Activated T-cell treated with anti-CD3 and anti-CD28 coated beads for 1 hour (primary cell): ENCODE measurements around the gene SMAD3.
A peak's percentile ranks its signal among the peaks of the same experiment; 100 is the strongest.
"Not testable (repeated sequence)": the region's sequence is repeated elsewhere in the genome, so short reads cannot be mapped to it uniquely, and the experiment has no call there.

Experiments used
- DNase-seq: peaks from one replicate; pipeline ENCODE4 v3.0.0-alpha.2; 2020; ENCODE audit warnings: low read depth

The SMAD3 gene

DNA sequence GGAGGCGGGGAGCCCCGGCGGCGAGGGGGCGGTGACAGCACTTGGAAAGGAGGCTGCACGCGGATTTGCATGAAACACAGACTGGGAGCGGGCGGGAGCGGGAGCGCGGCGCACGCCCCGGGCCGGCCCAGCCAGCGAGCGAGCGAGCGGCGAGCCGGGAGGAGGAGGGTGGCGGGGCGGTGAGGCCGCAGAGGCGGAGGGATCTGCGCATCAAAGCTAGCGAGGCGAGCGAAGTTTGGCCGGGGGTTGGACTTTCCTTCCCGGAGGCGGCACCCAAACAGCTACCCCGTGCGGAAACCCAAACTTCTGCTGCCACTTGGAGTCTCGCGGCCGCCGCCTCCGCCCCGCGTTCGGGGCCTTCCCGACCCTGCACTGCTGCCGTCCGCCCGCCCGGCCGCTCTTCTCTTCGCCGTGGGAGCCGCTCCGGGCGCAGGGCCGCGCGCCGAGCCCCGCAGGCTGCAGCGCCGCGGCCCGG is at the start of gene SMAD3:
Gene SMAD3 (plus strand): TSS at position 72 of the 475 bp plus-strand sequence. CDS start 553 bp downstream, outside the sequence.
- peak; percentile 61 for DNase-seq

DNA sequence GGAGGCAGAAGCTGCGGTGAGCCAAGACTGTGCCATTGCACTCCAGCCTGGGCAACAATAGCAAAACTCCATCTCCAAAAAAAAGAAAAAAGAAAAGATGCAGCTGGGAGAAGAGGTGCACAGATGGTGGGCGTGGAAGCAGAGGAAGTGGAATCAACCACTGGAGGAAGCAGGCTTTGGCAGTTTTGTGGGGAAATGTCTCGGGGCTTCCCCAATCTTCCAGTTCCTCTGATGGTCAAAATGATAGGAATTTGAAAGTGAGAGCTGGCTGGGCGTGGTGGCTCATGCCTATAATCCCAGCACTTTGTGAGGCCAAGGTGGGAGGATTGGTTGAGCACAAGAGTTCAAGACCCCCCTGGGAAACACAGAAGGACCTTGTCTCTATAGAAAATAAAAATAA is 48.1 kb upstream of the SMAD3 start:
- DNase-seq, result no peak

DNA sequence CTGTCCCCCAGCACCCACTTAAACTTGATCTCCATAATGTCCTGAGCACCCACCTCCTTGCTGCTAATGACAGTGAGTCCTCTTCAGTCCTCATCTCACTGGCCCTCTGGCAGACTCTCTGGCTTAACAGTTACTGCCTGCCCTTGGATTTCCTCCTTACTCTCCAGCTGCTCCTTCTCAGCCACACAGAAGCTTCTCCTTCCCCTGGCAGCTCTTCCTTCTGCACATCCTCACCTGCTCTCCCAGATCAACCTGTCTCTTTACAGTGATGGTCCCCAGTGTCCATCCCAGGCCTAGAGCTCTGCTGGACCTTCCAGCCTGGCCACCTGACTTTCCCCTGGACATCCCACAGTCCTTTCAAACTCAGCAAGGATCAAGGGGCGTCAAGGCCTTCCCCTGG is 47.4 kb upstream of the SMAD3 start:
- DNase-seq, result no peak

DNA sequence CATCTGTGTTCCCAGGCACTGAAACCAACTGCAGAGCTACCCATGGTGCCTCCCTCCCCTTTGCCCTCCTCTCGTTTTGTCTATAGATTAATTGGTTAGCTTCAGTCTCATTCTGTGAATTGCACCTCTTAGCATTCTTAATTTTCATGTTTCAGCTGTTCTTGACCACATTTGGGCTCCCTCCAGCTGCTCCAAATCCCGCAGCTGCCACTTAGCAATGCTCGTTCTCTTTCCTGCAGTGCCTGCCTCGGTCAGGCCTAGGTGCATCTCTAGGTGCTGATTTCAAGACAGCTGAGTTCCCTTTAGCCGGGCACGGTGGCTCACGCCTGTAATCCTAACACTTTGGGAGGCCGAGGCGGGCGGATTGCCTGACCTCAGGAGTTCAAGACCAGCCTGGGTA is 47.0 kb upstream of the SMAD3 start:
- DNase-seq, result no peak

DNA sequence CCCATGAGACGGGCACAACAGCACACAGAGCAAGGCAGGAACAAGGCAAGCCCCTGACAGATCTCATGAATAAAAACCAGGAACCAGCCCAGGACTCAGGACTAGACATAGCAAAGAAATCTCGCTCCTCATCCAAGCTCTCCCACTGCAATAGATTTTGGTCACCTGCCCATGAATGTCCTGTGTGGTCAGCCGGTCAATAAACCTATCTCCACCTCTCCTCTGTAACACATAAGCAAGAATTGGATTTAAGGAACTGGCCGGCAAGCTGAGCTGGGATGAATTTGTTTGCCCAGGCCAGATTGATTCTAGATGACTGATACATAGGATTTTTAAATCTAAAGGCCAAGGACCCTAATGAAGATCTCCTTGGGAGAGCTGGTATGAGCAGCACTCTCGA is 46.3 kb upstream of the SMAD3 start:
- DNase-seq, result no peak

DNA sequence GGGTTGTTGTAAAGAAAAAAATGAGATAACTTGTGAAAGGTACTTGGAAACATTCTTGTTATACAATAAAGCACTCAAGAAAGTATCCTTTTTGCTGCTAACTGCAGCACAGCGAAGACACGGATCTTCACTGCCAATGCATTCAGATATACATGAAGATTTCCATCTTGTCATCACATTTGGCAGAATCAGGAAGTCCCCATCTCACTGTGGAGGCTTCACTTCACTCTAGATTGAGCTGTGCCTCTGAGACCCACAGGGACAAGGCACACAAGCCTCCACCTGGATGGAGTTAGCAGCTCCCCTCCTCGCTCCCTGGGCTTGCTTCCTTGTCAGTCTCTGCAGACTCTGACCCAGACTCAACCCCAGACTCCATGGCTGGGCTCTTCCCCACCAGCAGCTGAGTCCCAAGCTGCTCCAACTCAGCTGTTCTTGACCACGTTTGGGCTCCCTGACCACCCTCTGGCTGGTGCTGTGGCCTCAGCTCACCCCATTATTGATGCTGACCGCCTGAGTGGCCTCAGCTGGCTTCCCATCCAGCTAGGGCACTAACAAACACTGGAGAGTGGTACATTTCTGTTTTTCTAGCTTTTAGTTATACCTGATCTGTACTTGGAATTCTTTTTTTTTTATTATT is 45.4 kb upstream of the SMAD3 start:
- no peak for DNase-seq

DNA sequence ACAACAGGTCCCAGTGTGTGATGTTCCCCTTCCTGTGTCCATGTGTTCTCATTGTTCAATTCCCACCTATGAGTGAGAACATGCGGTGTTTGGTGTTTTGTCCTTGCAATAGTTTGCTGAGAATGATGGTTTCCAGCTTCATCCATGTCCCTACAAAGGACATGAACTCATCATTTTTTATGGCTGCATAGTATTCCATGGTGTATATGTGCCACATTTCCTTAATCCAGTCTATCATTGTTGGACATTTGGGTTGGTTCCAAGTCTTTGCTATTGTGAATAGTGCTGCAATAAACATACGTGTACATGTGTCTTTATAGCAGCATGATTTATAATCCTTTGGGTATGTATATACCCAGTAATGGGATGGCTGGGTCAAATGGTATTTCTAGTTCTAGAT is 44.7 kb upstream of the SMAD3 start:
- not testable (repeated sequence) for DNase-seq

DNA sequence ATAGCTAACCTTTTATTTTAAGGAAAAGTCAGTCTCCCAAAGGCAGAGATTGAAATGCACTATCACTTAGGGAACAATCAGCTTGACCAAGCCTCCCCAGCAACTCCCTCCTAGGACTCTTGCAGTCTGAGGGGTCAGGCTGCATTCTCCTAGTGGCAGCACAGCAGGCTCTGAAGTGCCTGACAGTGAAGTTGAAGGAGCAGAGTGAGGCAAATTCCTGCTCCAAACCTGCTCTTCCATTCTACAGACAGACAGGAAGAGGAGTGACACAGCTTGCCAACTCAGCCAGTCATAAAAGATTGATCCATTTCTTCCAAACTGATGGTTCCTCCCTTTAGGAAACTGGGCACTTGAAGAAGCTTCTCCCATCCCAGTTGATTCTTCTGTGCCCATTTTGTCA is 43.9 kb upstream of the SMAD3 start:
- no peak for DNase-seq

DNA sequence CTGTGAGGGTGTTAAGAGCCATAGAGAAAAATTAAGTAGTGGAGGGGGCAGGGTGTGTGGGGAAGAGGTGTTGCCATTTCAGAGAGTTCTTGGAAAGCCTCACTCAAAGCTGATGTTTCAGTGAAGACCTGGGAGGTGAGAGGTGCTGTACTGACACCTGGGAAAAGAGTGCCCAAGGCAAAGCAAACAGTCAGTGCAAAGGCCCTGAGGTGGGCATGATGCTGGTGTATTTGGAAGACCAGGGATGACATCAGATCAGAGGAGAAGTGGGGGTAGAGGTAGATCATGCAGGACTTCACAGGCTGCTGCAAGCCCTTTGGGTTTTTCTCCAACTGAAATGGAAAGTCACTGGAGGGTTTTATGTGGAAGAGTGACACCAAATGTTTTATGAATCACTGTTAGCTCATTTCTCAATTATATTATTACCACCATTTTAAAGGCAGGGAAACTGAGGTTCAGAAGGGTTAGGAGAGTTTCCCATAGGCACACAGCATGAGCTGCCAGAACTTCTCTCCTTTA is 42.8 kb upstream of the SMAD3 start:
- DNase-seq, result no peak

DNA sequence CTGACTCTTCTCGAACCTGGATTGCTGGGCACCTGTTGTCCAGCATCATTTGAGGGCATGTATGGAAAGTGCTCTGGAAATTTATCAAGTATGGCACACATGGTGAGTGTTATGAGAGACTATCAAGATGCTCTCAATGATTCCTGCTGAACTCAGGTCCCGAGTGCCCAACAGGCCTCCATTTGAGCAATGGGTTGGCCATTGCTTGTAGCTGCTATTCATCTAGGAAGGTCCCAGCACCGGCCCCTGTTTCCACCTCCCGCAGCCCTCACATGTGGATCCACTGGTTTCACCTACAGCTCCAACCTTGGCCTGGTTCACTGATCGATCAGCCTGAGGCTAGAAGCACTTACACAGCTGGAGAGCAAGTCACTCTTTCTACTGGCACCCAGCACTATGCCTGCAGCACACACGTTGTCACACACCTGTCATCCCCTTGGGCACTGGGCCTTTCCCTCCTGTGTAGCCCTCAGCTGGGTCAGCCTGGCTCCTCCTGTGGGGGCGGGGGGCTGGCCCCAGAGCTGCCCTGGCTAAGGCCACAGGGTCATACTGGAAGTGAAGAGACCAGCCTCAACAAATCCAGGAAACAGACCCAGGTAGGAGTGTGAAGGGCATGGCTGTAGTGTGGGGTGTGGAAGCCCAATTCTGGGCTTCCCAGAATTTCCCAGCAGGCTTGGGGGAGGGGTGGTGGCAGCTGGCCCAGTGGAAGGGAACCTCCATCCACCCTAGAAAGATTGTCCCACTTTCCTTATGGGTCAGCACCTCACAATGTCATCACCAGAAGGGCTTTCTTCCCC is 41.7 kb upstream of the SMAD3 start:
- DNase-seq, result no peak

DNA sequence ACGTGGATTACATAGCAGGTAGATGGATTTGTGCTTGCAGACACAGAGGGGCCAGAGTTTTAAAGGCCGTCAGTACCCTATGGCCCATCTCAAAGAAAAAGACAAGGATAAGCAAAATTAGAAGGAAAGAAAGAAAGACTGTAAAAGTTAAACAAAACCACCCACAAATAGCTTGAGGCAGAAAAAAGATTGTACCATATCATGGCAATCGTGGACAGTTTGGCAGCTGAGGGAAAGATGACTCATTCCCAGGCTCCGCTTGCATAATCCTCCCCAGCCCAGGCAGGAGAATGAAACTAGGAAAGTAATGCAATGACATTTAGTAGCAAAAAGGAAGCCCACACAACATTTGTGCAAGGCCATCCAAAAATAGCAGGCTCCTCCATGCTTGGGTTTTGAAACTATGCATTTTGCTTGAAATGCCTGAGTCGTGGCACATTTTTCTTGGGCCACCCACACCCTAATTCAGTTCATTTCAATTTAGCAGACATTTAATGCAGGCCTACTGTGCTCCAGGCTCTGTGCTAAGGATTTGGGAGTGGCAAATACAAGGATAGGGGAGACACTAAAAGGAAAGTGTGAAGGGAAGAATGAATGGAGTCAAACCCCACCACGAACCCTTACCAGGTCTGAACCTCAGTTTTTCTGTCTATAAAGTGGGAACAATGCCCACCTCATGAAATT is 40.9 kb upstream of the SMAD3 start:
- DNase-seq, result no peak

DNA sequence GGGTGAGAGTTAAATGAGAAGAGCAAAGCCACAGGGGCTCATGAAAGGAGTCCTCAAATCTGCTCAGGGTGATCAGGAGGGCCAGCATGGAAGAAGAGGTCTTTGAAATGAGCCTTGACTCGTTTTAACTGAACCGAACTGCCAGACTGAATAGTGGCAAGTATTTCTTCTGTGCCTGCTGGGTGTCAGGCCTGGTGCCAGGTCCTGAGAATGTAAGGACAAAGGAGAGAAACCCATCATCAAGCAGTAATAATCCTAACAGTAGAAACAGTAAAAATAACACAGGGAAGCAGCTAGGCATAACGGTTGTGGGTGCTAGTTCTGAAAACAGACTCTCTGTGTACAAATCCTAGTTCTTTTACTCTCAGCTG is 40.4 kb upstream of the SMAD3 start:
- no peak for DNase-seq

DNA sequence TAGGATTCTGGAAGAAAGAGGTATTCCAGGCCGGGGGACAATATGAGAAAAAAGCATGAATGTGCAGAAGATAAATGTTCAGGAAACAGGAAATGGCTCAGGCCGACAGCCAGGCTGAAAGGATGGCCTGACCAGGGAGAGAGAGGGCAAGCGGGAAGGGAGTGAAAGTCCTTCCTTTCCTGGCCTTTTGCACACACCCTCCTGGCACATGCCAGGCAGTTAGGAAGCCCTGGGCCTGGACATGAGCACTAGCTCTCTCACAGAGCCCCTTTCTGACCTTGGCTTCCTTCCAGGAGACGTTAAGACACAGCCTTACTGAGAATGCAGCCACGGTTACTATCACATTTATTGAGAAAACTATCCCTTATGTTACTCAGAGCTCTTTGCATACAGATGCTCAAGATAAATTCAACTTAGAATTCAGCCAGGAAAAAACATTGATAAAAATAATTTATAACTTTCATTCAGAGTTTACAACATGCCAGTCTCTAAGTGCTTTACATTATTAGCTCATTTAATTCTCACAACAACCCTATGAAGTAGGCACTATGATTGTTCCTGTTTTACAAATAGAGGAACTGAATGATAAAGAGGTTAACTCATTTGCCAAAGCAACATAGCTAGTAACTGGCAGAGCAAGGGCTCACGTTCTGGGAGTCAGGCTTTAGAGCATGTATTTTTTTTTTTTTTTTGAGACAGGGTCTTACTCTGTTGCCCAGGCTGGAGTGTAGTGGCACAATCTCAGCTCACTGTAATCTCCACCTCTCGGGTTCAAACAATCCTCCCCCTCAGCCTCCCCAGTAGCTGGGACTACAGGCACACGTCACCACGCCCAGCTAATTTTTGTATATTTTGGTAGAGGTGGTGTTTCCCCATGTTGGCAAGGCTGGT is 39.4 kb upstream of the SMAD3 start:
- DNase-seq, result no peak

DNA sequence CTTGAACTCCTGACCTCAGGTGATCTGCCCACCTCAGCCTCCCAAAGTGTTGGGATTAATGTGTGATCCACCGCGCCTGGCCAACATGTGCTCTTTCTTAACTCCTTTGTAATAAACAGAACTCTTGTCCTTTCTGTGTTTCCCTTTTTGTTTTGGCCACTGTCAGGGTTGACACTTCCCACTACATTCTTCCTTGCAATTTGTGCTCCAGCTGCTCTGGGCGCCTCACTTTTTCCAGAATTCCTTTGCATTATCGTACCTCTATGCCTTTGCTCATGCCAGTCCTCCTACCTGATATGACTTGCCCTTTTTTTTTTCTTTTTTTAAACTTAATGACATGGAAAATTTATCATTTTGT is 38.8 kb upstream of the SMAD3 start:
- DNase-seq, result no peak

DNA sequence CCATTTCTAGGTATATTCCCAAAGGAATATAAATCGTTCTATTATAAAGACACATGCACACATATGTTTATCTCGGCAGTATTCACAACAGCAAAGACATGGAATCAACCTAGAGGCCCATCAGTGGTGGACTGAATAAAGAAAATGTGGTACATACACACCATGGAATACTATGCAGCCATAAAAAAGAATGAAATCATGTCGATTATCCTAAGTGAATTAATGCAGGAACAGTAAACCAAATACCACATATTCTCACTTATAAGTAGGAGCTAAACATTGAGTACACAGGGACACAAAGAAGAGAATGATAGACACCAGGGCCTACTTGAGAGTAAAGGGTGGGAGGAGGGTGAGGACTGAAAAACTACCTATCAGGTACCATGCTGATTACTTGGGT is 37.0 kb upstream of the SMAD3 start:
- not testable (repeated sequence) for DNase-seq

DNA sequence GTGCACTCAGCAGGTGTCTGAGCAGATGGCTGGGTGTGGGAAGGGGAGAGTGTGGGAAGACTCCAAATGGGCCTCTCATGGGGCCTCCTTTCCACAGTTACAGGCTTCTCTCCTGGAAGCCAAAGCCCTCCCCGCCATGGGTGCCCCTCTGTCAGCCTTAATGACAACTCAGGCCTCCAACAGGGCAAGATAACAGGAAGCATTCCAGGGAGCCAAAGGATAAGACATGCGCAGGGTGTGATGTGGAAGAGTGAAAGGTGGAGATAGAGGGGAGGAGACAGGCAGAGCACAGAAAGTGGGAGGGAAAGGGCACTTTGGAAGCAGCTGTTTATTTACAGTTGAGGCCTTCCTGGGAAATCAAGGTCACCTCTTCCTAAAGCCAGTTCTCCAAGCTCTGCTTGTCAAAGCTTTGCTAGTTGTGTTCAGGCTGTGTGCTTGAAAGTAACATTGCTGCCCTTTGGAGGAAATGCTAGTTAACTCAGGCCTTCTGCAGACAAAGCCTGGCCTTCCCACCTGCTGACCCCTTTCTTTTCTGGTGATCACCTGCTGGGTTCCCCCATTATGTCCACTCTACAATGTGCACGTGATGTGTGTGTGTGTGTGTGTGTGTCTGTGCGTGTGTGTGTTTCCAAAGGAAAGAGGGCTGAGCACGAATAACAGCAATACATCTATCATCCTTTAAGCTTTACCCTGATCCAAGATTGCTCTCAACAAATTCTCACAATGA is 35.2 kb upstream of the SMAD3 start:
- no peak for DNase-seq

DNA sequence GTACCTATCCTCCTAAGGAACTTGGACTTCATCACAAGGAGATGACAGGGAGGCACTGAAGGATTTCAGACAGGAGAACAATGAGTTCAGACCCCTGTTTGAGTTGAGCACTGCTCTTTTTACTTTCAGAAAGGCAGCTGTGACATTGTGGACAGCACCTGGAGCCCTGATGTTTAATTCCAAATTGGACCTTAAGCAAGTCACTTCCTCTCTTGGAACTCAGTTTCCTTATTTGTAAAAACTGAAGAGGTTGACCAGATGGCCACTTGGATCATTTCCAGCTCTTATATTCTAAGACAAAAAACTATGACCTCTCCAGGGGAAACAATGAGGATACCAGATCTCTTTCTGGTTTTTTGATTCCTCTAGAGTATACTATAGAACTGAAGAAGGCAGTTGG is 34.1 kb upstream of the SMAD3 start:
- no peak for DNase-seq

DNA sequence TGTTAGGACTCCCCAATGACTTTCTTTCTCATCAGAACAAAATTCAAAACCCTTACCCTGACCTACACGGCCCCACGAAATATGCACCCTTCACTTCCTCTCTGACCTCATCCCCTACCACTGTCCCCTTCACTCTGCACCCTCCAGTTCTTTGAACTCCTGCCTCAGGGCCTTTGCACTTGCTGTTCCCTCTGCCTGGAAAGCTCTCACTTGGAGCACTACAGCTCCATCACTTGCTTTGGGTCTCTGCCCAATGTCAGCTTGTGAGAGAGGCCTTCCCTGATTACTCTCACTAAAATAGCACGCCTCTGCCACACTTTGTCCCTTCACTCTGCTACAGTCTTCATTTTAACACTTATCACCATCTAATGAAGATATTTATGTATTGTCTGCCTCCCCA is 32.8 kb upstream of the SMAD3 start:
- DNase-seq, result no peak

DNA sequence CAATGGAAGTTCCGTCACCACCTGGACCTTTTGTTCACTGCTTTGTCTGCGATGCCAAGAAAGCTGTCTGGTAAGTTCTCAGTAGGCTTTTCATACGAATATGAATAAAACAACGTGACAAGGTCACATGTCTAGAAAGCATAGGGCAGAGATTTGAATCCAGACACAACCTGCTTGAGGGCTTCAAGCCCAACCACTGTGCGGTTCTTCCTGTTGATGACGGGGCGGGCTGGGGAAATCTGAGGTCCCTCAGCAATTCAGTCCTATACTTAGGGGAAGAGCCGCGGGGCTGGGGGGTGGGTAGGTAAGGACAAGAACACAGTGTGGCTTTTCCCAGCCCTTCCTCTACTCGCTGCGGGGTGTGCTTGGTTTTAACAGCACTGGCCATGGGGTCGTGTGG is 32.4 kb upstream of the SMAD3 start:
- no peak for DNase-seq

DNA sequence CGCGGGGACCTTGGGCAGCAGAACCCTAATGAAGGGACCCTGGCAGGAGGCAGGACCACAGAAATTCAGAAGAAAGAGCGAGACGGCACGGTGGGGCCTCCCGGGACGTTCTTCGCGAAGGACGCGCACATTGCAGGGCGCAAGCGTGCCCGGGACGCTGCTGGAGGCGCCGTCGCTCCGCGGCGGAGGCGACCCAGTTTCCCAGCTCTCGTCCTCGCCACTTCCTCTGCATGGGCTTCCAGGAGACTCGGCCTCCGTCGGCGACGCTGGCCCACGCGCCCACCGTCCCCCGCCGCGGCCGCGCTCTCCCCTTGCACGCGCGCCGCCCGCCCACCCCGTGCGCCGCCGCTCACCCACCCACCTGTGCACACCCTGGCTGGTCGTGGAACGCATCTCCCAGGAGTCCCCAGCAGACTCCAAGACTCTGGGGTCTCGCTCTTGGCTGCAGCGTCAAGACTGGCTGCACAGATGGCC is 31.8 kb upstream of the SMAD3 start:
- DNase-seq, result peak; percentile 15

DNA sequence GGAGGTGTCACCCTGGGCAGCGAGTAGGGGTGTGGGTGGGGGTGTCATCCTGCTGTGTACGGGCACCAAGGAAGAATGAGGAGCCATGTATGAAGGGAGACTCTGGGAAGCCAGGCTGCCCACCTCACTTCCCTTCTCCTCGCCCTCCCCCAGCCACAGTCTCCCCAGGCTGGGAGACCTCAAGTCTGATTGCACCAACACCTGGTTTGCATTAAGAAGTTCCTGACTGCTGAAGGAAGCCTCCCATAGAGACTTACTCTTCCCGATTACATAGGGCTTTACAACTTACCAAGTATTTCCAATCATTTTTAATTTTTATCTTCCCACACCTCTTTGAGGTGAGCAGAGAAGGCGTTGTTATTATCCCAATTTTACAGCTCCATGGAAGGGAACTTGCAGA is 29.5 kb upstream of the SMAD3 start:
- DNase-seq, result no peak
